HepG2 (cell line): ENCODE measurements around the gene SLC35B2. TPM values are rescaled to one million over a fixed set of nuclear protein-coding genes. Genes with fewer than 3 reads are reported as not detected.

Experiments
- CHCHD3 ChIP-seq: sonication (generic); formaldehyde crosslinking; IDR thresholded peaks from 2 replicates; pipeline ENCODE4 v1.8.0; 2022; ENCODE audit warnings: mild to moderate bottlenecking, missing genetic modification reagents, moderate library complexity
- FOXO1 ChIP-seq: sonication (generic); formaldehyde crosslinking; IDR thresholded peaks from 2 replicates; pipeline ENCODE4 v1.4.0; 2020; ENCODE audit warnings: missing genetic modification reagents
- PAF1 ChIP-seq: IDR thresholded peaks from 2 replicates; pipeline ENCODE4 v1.6.1; 2016; ENCODE audit warnings: missing genetic modification reagents, missing compliant biosample characterization
- RARG ChIP-seq: sonication (generic); formaldehyde crosslinking; IDR thresholded peaks from 2 replicates; pipeline ENCODE4 v1.4.0; 2020; ENCODE audit warnings: low read depth, mild to moderate bottlenecking, missing genetic modification reagents
- ZNF44 ChIP-seq: sonication (generic); formaldehyde crosslinking; IDR thresholded peaks from 2 replicates; pipeline ENCODE4 v1.5.1; 2020; ENCODE audit warnings: mild to moderate bottlenecking, missing genetic modification reagents
- ZNF7 ChIP-seq: IDR thresholded peaks from 2 replicates; pipeline ENCODE4 v1.6.1; 2016; ENCODE audit warnings: missing biosample characterization, missing genetic modification reagents
- ZNF850 ChIP-seq: sonication (generic); formaldehyde crosslinking; conservative IDR thresholded peaks from 2 replicates; pipeline ENCODE4 v1.9.0; 2021; ENCODE audit warnings: mild to moderate bottlenecking, missing genetic modification reagents
- ZNF891 ChIP-seq: sonication (generic); formaldehyde crosslinking; IDR thresholded peaks from 2 replicates; pipeline ENCODE4 v1.5.0; 2020; ENCODE audit warnings: mild to moderate bottlenecking, missing genetic modification reagents
- polyA plus RNA-seq, 8 experiments: library from polyadenylated mRNA; depleted of rRNA in 3 of 8; stranded (reverse) in 7 of 8; unstranded in 1 of 8; fragments of >200 nt; fragmentation: Illumina TruSeq in 4 of 8; extraction: Trizol in 4 of 8; gene quantifications; 2 replicates each; pipeline versions ENCODE4 v1.2.1 to v1.2.3, GENCODE V29; 2011 to 2016; ENCODE audit warnings: low read depth in 4 of 8, missing spikeins in 1 of 8, mixed read lengths in 1 of 8; ENCODE audit not compliant: insufficient read depth in 1 of 8
- total RNA-seq, 5 experiments: library from RNA; depleted of rRNA; stranded (reverse); fragments of >200 nt; fragmentation: Illumina TruSeq; extraction: Trizol; gene quantifications; 2 replicates each; pipeline ENCODE4 v1.2.3, GENCODE V29; 2016; ENCODE audit warnings: low read depth in 1 of 5
- TF ChIP-seq, protein P1 (sequence below): sonication (generic); formaldehyde crosslinking; IDR thresholded peaks from 2 replicates; pipeline ENCODE4 v1.5.1; 2020; ENCODE audit warnings: mild to moderate bottlenecking, missing genetic modification reagents, moderate library complexity
- TF ChIP-seq, protein P2 (sequence below): IDR thresholded peaks from 2 replicates; pipeline ENCODE4 v1.6.1; 2018; ENCODE audit warnings: missing genetic modification reagents, mild to moderate bottlenecking, missing compliant biosample characterization
- TF ChIP-seq, protein P3 (sequence below): sonication (generic); formaldehyde crosslinking; IDR thresholded peaks from 2 replicates; pipeline ENCODE4 v1.5.1; 2020; ENCODE audit warnings: missing genetic modification reagents, mild to moderate bottlenecking, borderline replicate concordance
- TF ChIP-seq, protein P4 (sequence below): sonication (generic); formaldehyde crosslinking; IDR thresholded peaks from 2 replicates; pipeline ENCODE4 v1.5.1; 2020; ENCODE audit warnings: mild to moderate bottlenecking, missing genetic modification reagents, borderline replicate concordance
- TF ChIP-seq, protein P5 (sequence below): sonication (generic); formaldehyde crosslinking; IDR thresholded peaks from one replicate; pipeline ENCODE4 v1.5.1; 2020; ENCODE audit warnings: mild to moderate bottlenecking, missing genetic modification reagents; ENCODE audit errors: not compliant biosample characterization

Gene SLC35B2
- total and polyA plus RNA-seq, 2 of the 13 experiments (the other 11 are each of a cell fraction or from before 2014, with no cell fraction given): 61.1 to 148 TPM

DNA sequence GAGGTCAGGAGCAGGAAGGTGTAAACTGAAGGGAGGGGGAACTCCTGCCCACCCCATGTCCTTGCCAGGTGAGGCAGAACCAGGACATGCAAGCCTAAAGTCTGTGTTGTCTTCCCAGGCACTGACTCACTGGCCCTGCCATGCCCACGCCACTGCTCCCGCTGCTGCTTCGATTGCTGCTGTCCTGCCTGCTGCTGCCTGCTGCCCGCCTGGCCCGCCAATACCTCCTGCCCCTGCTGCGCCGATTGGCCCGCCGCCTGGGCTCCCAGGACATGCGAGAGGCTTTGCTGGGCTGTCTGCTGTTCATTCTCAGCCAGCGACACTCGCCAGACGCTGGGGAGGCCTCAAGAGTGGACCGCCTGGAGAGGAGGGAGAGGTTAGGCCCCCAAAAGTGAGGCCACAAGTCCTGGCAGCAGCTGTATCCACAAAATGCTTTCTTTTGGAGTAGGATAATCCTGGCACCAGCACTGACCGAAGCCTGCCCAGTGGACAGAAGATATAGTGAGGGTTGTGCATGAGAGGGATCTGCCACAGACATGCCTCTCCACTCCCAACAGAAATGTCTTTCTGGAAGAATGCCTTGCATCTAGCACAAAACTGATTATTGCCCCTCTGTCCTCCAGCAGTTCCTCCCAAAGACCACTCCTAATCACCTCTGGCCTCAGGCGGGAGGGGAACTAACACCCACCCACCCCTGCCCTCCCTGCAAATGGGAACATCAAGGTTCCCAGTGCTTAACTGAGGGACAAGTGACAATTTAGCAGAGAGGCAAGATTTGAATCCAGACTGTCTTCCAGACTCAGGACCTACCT is 39.8 kb downstream of the SLC35B2 start (continued):
- no peak for TF ChIP-seq ZNF850 (CRISPR knock-in tag)
- TF ChIP-seq, protein P1, sequence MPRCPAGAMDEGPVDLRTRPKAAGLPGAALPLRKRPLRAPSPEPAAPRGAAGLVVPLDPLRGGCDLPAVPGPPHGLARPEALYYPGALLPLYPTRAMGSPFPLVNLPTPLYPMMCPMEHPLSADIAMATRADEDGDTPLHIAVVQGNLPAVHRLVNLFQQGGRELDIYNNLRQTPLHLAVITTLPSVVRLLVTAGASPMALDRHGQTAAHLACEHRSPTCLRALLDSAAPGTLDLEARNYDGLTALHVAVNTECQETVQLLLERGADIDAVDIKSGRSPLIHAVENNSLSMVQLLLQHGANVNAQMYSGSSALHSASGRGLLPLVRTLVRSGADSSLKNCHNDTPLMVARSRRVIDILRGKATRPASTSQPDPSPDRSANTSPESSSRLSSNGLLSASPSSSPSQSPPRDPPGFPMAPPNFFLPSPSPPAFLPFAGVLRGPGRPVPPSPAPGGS (CRISPR knock-in tag): 0 out of 2 replicates have a peak, but pooled peaks have one; percentile 47
- no peak for TF ChIP-seq ZNF7
- TF ChIP-seq ZNF44 (CRISPR knock-in tag): no peak
- no peak for TF ChIP-seq FOXO1 (CRISPR knock-in tag)
- TF ChIP-seq, protein P2, sequence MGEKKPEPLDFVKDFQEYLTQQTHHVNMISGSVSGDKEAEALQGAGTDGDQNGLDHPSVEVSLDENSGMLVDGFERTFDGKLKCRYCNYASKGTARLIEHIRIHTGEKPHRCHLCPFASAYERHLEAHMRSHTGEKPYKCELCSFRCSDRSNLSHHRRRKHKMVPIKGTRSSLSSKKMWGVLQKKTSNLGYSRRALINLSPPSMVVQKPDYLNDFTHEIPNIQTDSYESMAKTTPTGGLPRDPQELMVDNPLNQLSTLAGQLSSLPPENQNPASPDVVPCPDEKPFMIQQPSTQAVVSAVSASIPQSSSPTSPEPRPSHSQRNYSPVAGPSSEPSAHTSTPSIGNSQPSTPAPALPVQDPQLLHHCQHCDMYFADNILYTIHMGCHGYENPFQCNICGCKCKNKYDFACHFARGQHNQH: 0 out of 2 replicates have a peak, but pooled peaks have one; percentile 15
- no peak for TF ChIP-seq PAF1
- TF ChIP-seq, protein P3, sequence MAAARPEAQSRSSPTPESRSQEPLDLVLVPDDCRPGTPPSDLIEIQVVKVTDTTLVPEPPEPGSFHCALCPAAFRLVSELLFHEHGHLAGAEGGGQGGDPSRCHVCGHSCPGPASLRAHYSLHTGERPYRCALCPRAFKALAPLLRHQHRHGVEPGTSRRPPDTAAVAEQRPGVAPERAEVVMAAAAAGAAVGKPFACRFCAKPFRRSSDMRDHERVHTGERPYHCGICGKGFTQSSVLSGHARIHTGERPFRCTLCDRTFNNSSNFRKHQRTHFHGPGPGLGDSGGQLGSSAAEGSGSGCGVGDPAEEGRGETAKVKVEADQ: no peak
- peak; percentile 88 for TF ChIP-seq ZNF891
- no peak for TF ChIP-seq RARG (CRISPR knock-in tag)
- TF ChIP-seq, protein P4, sequence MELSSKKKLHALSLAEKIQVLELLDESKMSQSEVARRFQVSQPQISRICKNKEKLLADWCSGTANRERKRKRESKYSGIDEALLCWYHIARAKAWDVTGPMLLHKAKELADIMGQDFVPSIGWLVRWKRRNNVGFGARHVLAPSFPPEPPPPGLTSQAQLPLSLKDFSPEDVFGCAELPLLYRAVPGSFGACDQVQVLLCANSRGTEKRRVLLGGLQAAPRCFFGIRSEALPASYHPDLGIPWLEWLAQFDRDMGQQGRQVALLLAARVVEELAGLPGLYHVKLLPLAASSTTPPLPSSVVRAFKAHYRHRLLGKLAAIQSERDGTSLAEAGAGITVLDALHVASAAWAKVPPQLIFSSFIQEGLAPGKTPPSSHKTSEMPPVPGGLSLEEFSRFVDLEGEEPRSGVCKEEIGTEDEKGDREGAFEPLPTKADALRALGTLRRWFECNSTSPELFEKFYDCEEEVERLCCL (CRISPR knock-in tag): no peak
- TF ChIP-seq, protein P5, sequence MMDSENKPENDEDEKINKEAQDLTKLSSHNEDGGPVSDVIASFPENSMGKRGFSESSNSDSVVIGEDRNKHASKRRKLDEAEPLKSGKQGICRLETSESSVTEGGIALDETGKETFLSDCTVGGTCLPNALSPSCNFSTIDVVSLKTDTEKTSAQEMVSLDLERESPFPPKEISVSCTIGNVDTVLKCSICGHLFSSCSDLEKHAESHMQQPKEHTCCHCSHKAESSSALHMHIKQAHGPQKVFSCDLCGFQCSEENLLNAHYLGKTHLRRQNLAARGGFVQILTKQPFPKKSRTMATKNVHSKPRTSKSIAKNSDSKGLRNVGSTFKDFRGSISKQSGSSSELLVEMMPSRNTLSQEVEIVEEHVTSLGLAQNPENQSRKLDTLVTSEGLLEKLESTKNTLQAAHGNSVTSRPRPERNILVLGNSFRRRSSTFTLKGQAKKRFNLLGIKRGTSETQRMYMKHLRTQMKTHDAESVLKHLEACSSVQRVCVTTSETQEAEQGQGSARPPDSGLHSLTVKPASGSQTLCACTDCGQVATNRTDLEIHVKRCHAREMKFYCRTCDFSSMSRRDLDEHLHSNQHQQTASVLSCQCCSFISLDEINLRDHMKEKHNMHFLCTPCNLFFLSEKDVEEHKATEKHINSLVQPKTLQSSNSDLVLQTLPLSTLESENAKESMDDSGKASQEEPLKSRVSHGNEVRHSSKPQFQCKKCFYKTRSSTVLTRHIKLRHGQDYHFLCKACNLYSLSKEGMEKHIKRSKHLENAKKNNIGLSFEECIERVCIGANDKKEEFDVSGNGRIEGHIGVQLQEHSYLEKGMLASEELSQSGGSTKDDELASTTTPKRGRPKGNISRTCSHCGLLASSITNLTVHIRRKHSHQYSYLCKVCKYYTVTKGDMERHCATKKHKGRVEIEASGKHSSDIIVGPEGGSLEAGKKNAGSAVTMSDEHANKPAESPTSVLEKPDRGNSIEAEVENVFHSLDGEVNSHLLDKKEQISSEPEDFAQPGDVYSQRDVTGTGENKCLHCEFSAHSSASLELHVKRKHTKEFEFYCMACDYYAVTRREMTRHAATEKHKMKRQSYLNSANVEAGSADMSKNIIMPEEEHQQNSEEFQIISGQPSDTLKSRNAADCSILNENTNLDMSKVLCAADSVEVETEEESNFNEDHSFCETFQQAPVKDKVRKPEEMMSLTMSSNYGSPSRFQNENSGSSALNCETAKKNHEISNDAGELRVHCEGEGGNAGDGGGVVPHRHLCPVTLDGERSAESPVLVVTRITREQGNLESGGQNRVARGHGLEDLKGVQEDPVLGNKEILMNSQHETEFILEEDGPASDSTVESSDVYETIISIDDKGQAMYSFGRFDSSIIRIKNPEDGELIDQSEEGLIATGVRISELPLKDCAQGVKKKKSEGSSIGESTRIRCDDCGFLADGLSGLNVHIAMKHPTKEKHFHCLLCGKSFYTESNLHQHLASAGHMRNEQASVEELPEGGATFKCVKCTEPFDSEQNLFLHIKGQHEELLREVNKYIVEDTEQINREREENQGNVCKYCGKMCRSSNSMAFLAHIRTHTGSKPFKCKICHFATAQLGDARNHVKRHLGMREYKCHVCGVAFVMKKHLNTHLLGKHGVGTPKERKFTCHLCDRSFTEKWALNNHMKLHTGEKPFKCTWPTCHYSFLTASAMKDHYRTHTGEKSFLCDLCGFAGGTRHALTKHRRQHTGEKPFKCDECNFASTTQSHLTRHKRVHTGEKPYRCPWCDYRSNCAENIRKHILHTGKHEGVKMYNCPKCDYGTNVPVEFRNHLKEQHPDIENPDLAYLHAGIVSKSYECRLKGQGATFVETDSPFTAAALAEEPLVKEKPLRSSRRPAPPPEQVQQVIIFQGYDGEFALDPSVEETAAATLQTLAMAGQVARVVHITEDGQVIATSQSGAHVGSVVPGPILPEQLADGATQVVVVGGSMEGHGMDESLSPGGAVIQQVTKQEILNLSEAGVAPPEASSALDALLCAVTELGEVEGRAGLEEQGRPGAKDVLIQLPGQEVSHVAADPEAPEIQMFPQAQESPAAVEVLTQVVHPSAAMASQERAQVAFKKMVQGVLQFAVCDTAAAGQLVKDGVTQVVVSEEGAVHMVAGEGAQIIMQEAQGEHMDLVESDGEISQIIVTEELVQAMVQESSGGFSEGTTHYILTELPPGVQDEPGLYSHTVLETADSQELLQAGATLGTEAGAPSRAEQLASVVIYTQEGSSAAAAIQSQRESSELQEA: peak; percentile 75
- TF ChIP-seq CHCHD3 (CRISPR knock-in tag): no peak
